IMR-90 (cell line): ENCODE measurements around the gene EML1. TPM values are rescaled to one million over a fixed set of nuclear protein-coding genes. Genes with fewer than 3 reads are reported as not detected.

Source experiments
- ATAC-seq: fragments of 200-7000 bp; cut with Tn5 transposase; 2 replicates; pipeline ENCODE4 v1.9.1; 2020; ENCODE audit warnings: low read depth, mild to moderate bottlenecking, moderate library complexity
- BruUV-seq: library from RNA; stranded (reverse); fragments of 400-500 nt; replicated peaks from 2 replicates; lab custom pipeline; 2021; lab: Mats Ljungman, UMichigan
- CTCF ChIA-PET: fragments of 300-600 bp; formaldehyde crosslinking; extraction: SDS; loops from one replicate; lab custom pipeline; 2021; ENCODE audit warnings: antibody characterized with exemption; lab: Yijun Ruan, JAX
- POLR2A ChIA-PET: fragments of 300-600 bp; sonication (Branson Sonifier 250); formaldehyde crosslinking; loops from one replicate; lab custom pipeline; 2022; ENCODE audit warnings: antibody characterized with exemption; ENCODE audit not compliant: unreplicated experiment; lab: Charles Lee
- DNase-seq: peaks from one replicate; pipeline ENCODE4 v3.0.0; 2013
- H2AFZ ChIP-seq: replicated peaks from 2 replicates; pipeline ENCODE3; 2013; ENCODE audit warnings: low read length, mild to moderate bottlenecking; ENCODE audit not compliant: poor library complexity
- H2AK5ac ChIP-seq: 2 replicates; pipeline ENCODE4 v1.6.1; 2013; ENCODE audit warnings: low read depth, low read length, inconsistent platforms
- H2AK9ac ChIP-seq: replicated peaks from 2 replicates; pipeline ENCODE3; 2013; ENCODE audit warnings: mild to moderate bottlenecking, low read depth, low read length, moderate library complexity; ENCODE audit not compliant: poor library complexity
- H2BK120ac ChIP-seq: 2 replicates; pipeline ENCODE4 v1.6.1; 2013; ENCODE audit warnings: low read depth, low read length, inconsistent platforms
- H2BK15ac ChIP-seq: 3 replicates; pipeline ENCODE4 v1.6.1; 2013; ENCODE audit warnings: low read depth, low read length, inconsistent platforms
- H2BK20ac ChIP-seq: 2 replicates; pipeline ENCODE4 v1.6.1; 2013; ENCODE audit warnings: low read depth, mild to moderate bottlenecking, inconsistent platforms, low read length, moderate library complexity
- H2BK5ac ChIP-seq: 2 replicates; pipeline ENCODE4 v1.6.1; 2013; ENCODE audit warnings: mild to moderate bottlenecking, low read depth, low read length, inconsistent platforms; ENCODE audit not compliant: poor library complexity, severe bottlenecking
- H3K14ac ChIP-seq: replicated peaks from 2 replicates; pipeline ENCODE4 v1.6.1; 2013; ENCODE audit warnings: low read depth, low read length, inconsistent platforms
- H3K18ac ChIP-seq: 2 replicates; pipeline ENCODE4 v1.6.1; 2013; ENCODE audit warnings: low read depth, low read length, control low read depth
- H3K23ac ChIP-seq: 2 replicates; pipeline ENCODE4 v1.6.1; 2013; ENCODE audit warnings: low read depth, low read length, inconsistent platforms
- H3K27ac ChIP-seq: 2 replicates; pipeline ENCODE4 v1.5.1; 2013; ENCODE audit warnings: mild to moderate bottlenecking, control low read depth, low read length; ENCODE audit not compliant: insufficient read depth
- H3K27me3 ChIP-seq: 2 replicates; pipeline ENCODE4 v1.6.1; 2013; ENCODE audit warnings: low read length; ENCODE audit not compliant: control insufficient read depth, insufficient read depth
- H3K36me3 ChIP-seq: 2 replicates; pipeline ENCODE4 v1.6.1; 2013; ENCODE audit warnings: low read length, mixed read lengths; ENCODE audit not compliant: control insufficient read depth, insufficient read depth
- H3K4ac ChIP-seq: 2 replicates; pipeline ENCODE4 v1.6.1; 2013; ENCODE audit warnings: low read depth, low read length, inconsistent platforms
- H3K4me1 ChIP-seq: 2 replicates; pipeline ENCODE4 v1.6.1; 2013; ENCODE audit warnings: low read length, mixed read lengths; ENCODE audit not compliant: control insufficient read depth, insufficient read depth
- H3K4me2 ChIP-seq: 2 replicates; pipeline ENCODE4 v1.6.1; 2013; ENCODE audit warnings: low read depth, mild to moderate bottlenecking, control low read depth, low read length, moderate library complexity
- H3K4me3 ChIP-seq: 2 replicates; pipeline ENCODE4 v1.5.1; 2013; ENCODE audit warnings: low read depth, mild to moderate bottlenecking, control low read depth, low read length, moderate library complexity; ENCODE audit not compliant: insufficient read depth
- H3K56ac ChIP-seq: 2 replicates; pipeline ENCODE4 v1.6.1; 2013; ENCODE audit warnings: low read length, inconsistent platforms; ENCODE audit not compliant: insufficient read depth; ENCODE audit errors: extremely low read depth
- H3K79me1 ChIP-seq, 2 experiments: 2 replicates each; pipeline ENCODE4 v1.6.1; 2013; ENCODE audit warnings: low read length in 2 of 2, inconsistent platforms in 1 of 2, low read depth in 1 of 2
- H3K9ac ChIP-seq: 2 replicates; pipeline ENCODE4 v1.6.1; 2013; ENCODE audit warnings: low read depth, low read length, control low read depth
- H3K9me1 ChIP-seq: 2 replicates; pipeline ENCODE4 v1.6.1; 2013; ENCODE audit warnings: low read length, inconsistent platforms; ENCODE audit not compliant: insufficient read depth
- H3K9me3 ChIP-seq: 2 replicates; pipeline ENCODE4 v1.6.1; 2013; ENCODE audit warnings: low read length; ENCODE audit not compliant: control insufficient read depth, insufficient read depth
- H4K20me1 ChIP-seq: 2 replicates; pipeline ENCODE4 v1.6.1; 2013; ENCODE audit warnings: low read length, inconsistent platforms; ENCODE audit not compliant: insufficient read depth
- H4K5ac ChIP-seq: 2 replicates; pipeline ENCODE4 v1.6.1; 2013; ENCODE audit warnings: mild to moderate bottlenecking, low read depth, low read length, control low read depth
- H4K8ac ChIP-seq, 2 experiments: 2 replicates each; pipeline ENCODE4 v1.6.1; 2013; ENCODE audit warnings: low read depth in 2 of 2, low read length in 2 of 2, control low read depth in 1 of 2, inconsistent platforms in 1 of 2
- H4K91ac ChIP-seq: 2 replicates; pipeline ENCODE4 v1.6.1; 2013; ENCODE audit warnings: low read depth, low read length, inconsistent platforms; ENCODE audit not compliant: insufficient read depth
- BHLHE40 ChIP-seq: fragments of 150-350 bp; IDR thresholded peaks from 2 replicates; pipeline ENCODE4 v1.6.1; 2016; ENCODE audit warnings: mild to moderate bottlenecking, low read depth, low read length
- CEBPB ChIP-seq: IDR thresholded peaks from 2 replicates; pipeline ENCODE4 v1.6.1; 2012; ENCODE audit warnings: low read depth, low read length, improper control_type of control experiment
- CHD1 ChIP-seq: IDR thresholded peaks from 2 replicates; pipeline ENCODE4 v1.6.1; 2012; ENCODE audit warnings: low read depth, low read length, improper control_type of control experiment
- FOS ChIP-seq: fragments of 150-350 bp; IDR thresholded peaks from 2 replicates; pipeline ENCODE4 v1.6.1; 2016; ENCODE audit warnings: low read depth, low read length
- MAFK ChIP-seq: IDR thresholded peaks from 2 replicates; pipeline ENCODE4 v1.6.1; 2012; ENCODE audit warnings: low read depth, low read length, improper control_type of control experiment
- RAD21 ChIP-seq: IDR thresholded peaks from 2 replicates; pipeline ENCODE4 v1.6.1; 2012; ENCODE audit warnings: low read length, improper control_type of control experiment
- RCOR1 ChIP-seq: IDR thresholded peaks from 2 replicates; pipeline ENCODE4 v1.6.1; 2012; ENCODE audit warnings: mild to moderate bottlenecking, low read length, improper control_type of control experiment; ENCODE audit not compliant: insufficient replicate concordance
- RFX5 ChIP-seq: IDR thresholded peaks from 2 replicates; pipeline ENCODE4 v1.8.0; 2012; ENCODE audit warnings: low read depth, mild to moderate bottlenecking, low read length, moderate library complexity
- SMC3 ChIP-seq: fragments of 150-350 bp; IDR thresholded peaks from 2 replicates; pipeline ENCODE4 v1.6.1; 2016; ENCODE audit warnings: low read depth, mild to moderate bottlenecking, antibody characterized with exemption, low read length, moderate library complexity
- WGBS, 2 experiments: methylation state at CpG; one replicate each; pipeline versions ENCODE4 v1.1.5 to v1.1.7; 2013; ENCODE audit warnings: missing lambda C conversion rate in 2 of 2; ENCODE audit not compliant: insufficient read length in 1 of 2; ENCODE audit errors: extremely low coverage in 2 of 2; 5-methylcytosine and 5-hydroxymethylcytosine counted together
- dilution Hi-C: fragments of 300-500 bp; cut with HindIII; formaldehyde crosslinking; loops from one replicate; pipeline ENCODE4 v1.14.3; 2018; ENCODE audit warnings: low sequenced_read_pairs; ENCODE audit not compliant: unreplicated experiment
- in situ Hi-C: fragments of 300-500 bp; cut with MboI; formaldehyde crosslinking; loops from 3 replicates; pipeline ENCODE4 v1.14.3; 2019; ENCODE audit warnings: low sequenced_read_pairs, inconsistent platforms, mixed read lengths
- intact Hi-C: fragments of 100-400 bp; cut with micrococcal nuclease; formaldehyde crosslinking; loops from 2 replicates; pipeline ENCODE4 v1.10.0; 2022
- polyA plus RNA-seq, 3 experiments: library from polyadenylated mRNA; depleted of rRNA; stranded (reverse); fragments of >200 nt; gene quantifications; 2 replicates each; pipeline ENCODE4 v1.2.3, GENCODE V29; 2012; ENCODE audit warnings: low replicate concordance in 1 of 3
- total RNA-seq: library from RNA; depleted of rRNA; stranded (reverse); fragments of >200 nt; gene quantifications from 2 replicates; pipeline ENCODE4 v1.2.3, GENCODE V29; 2012

Gene EML1
- total and polyA plus RNA-seq, 2 of the 4 experiments (the other 2 are of a cell fraction) = 14.0 to 42.3 TPM

- Histone ChIP-seq H4K8ac (no peak overlapping the region), H3K4me3 (no peak overlapping the region), H3K14ac (no peak overlapping the region), H4K5ac (no peak overlapping the region), H3K23ac (no peak overlapping the region), H2BK120ac (no peak overlapping the region), H3K4ac (no peak overlapping the region), H2AK9ac (no peak overlapping the region), H3K4me1 (peaks cover 7% of the 10 kb centered on the region), H3K9ac (no peak overlapping the region), H3K27ac (no peak overlapping the region), H3K79me1 (peaks cover 28 to 64% of the 10 kb centered on the region in 2 experiments), H3K56ac (no peak overlapping the region), H4K20me1 (peaks cover 83% of the 10 kb centered on the region), H3K18ac (no peak overlapping the region), H4K91ac (no peak overlapping the region), H3K27me3 (peaks cover 5% of the 10 kb centered on the region), H2BK5ac (no peak overlapping the region), H2BK15ac (no peak overlapping the region), H3K36me3 (peaks cover 8% of the 10 kb centered on the region), H3K9me1 (peaks cover 13% of the 10 kb centered on the region), H2AFZ (no peak overlapping the region), H3K9me3 (no peaks in the 10 kb centered on the region), H2BK20ac (no peak overlapping the region), H3K4me2 (no peak overlapping the region), H2AK5ac (no peak overlapping the region)
- no peak for DNase-seq
- in situ Hi-C loops (no loop called here), intact Hi-C loops (no loop called here), dilution Hi-C loops (no loop called here)
- no peak for ATAC-seq
- ChIA-PET POLR2A (no interaction called here), CTCF (no interaction called here)
- no CpG with 5 or more reads among the region's 3 CpGs for WGBS, 2 experiments
- TF ChIP-seq RFX5 = no peak
- no peak for TF ChIP-seq FOS
- no peak for TF ChIP-seq CHD1
- TF ChIP-seq BHLHE40 = no peak
- TF ChIP-seq CEBPB = no peak
- no peak for TF ChIP-seq MAFK
- no peak for TF ChIP-seq SMC3
- TF ChIP-seq RAD21 = no peak
- no peak for TF ChIP-seq RCOR1
- no TSS peak for BruUV-seq
Observed at GRCh38 chr14:99816642-99817041, 23.4 kb downstream of the EML1 start.
